Esophagus (tissue), 2 donors: ENCODE measurements around the gene LPCAT1. TPM values are rescaled to one million over a fixed set of nuclear protein-coding genes. Genes with fewer than 3 reads are reported as not detected.
"Not testable (repeated sequence)": the region's sequence is repeated elsewhere in the genome, so short reads cannot be mapped to it uniquely, and the experiment has no call there.

ENCODE experiments used
- H3K27ac ChIP-seq, 2 donors: one replicate each; pipeline ENCODE4 v1.5.1; 2013; ENCODE audit warnings: low read depth in 2 of 2, mild to moderate bottlenecking in 2 of 2, inconsistent platforms in 1 of 2, low read length in 1 of 2, moderate library complexity in 1 of 2
- H3K27me3 ChIP-seq, 2 donors: one replicate each; pipeline ENCODE4 v1.6.1; 2013; ENCODE audit warnings: low read length in 2 of 2, control low read depth in 1 of 2, mild to moderate bottlenecking in 1 of 2; ENCODE audit not compliant: insufficient read depth in 2 of 2, control insufficient read depth in 1 of 2
- H3K36me3 ChIP-seq, 2 donors: one replicate each; pipeline ENCODE4 v1.6.1; 2013; ENCODE audit warnings: low read length in 1 of 2; ENCODE audit not compliant: control insufficient read depth in 2 of 2, insufficient read depth in 2 of 2
- H3K4me1 ChIP-seq, 2 donors: one replicate each; pipeline ENCODE4 v1.6.1; 2013; ENCODE audit warnings: low read length in 1 of 2; ENCODE audit not compliant: control insufficient read depth in 2 of 2, insufficient read depth in 2 of 2
- H3K4me3 ChIP-seq, 2 donors: one replicate each; pipeline ENCODE4 v1.5.1; 2013; ENCODE audit warnings: low read length in 2 of 2, mild to moderate bottlenecking in 2 of 2, low read depth in 1 of 2, moderate library complexity in 1 of 2
- H3K9me3 ChIP-seq, 2 donors: one replicate each; pipeline ENCODE4 v1.6.1; 2013; ENCODE audit warnings: mild to moderate bottlenecking in 2 of 2, low read depth in 1 of 2, low read length in 1 of 2, moderate library complexity in 1 of 2; ENCODE audit not compliant: control insufficient read depth in 2 of 2, insufficient read depth in 1 of 2
- WGBS, 2 donors: extraction: QIAGEN DNeasy Blood & Tissue Kit; methylation state at CpG; one replicate each; pipeline ENCODE4 v1.1.7; 2013; 5-methylcytosine and 5-hydroxymethylcytosine counted together
- polyA plus RNA-seq, 2 donors: library from polyadenylated mRNA; stranded (reverse); fragments of 200-250 nt; gene quantifications; one replicate each; pipeline ENCODE4 v1.2.3, GENCODE V29; 2013
- donor health status: healthy with polysubstance abuse.
- donor health status: Bipolar disorder and iron deficiency.

The LPCAT1 gene
- polyA plus RNA-seq, 2 donors: 5.0 to 6.3 TPM

GRCh38 chr5:1515921-1516571 is 7.7 kb downstream of the LPCAT1 start:
- H3K27me3 ChIP-seq: no peaks in the 10 kb centered on the region
- H3K27ac ChIP-seq: no peak overlapping the region
- H3K4me3 ChIP-seq: no peak overlapping the region
- peaks cover 0 to 10% of the 10 kb centered on the region in 2 donors for H3K36me3 ChIP-seq
- H3K4me1 ChIP-seq: peaks cover 0 to 10% of the 10 kb centered on the region in 2 donors
- WGBS, 2 donors: 80 to 85% methylated on average over 8 of the region's 8 CpGs
- no peaks in the 10 kb centered on the region for H3K9me3 ChIP-seq

- Histone ChIP-seq H3K4me1 (peaks cover 0 to 10% of the 10 kb centered on the region in 2 donors), H3K27ac (no peak overlapping the region), H3K36me3 (peaks cover 0 to 16% of the 10 kb centered on the region in 2 donors), H3K9me3 (no peaks in the 10 kb centered on the region), H3K4me3 (no peak overlapping the region), H3K27me3 (no peaks in the 10 kb centered on the region)
- WGBS, 2 donors: 83 to 92% methylated on average over 10 to 11 of the region's 11 CpGs
Observed at GRCh38 chr5:1515311-1515920, 8.3 kb downstream of the LPCAT1 start.

GRCh38 chr5:1514819-1515310 is 8.9 kb downstream of the LPCAT1 start:
- WGBS, 2 donors: 82 to 88% methylated on average over 11 of the region's 11 CpGs
- peaks cover 0 to 16% of the 10 kb centered on the region in 2 donors for H3K36me3 ChIP-seq
- H3K9me3 ChIP-seq, H3K27ac ChIP-seq, H3K27me3 ChIP-seq, H3K4me3 ChIP-seq, H3K4me1 ChIP-seq: not testable (repeated sequence)

- Histone ChIP-seq H3K27ac (no peak overlapping the region), H3K36me3 (peaks cover 0 to 14% of the 10 kb centered on the region in 2 donors), H3K4me1 (peaks cover 0 to 10% of the 10 kb centered on the region in 2 donors), H3K27me3 (no peaks in the 10 kb centered on the region), H3K4me3 (no peak overlapping the region), H3K9me3 (no peaks in the 10 kb centered on the region)
- WGBS, 2 donors: 89% methylated on average over 28 to 30 of the region's 30 CpGs
Observed at GRCh38 chr5:1514027-1514818, 9.5 kb downstream of the LPCAT1 start.

- Histone ChIP-seq H3K4me1 (peaks cover 0 to 10% of the 10 kb centered on the region in 2 donors), H3K27ac (no peak overlapping the region), H3K27me3 (no peaks in the 10 kb centered on the region), H3K9me3 (no peaks in the 10 kb centered on the region), H3K4me3 (no peak overlapping the region), H3K36me3 (peaks cover 0 to 14% of the 10 kb centered on the region in 2 donors)
- WGBS, 2 donors: 79 to 80% methylated on average over 26 of the region's 26 CpGs
Observed at GRCh38 chr5:1513326-1514026, 10.3 kb downstream of the LPCAT1 start.

GRCh38 chr5:1512541-1513291 is 11.0 kb downstream of the LPCAT1 start:
- peaks cover 0 to 10% of the 10 kb centered on the region in 2 donors for H3K4me1 ChIP-seq
- H3K27me3 ChIP-seq: no peaks in the 10 kb centered on the region
- no peak overlapping the region for H3K27ac ChIP-seq
- H3K36me3 ChIP-seq: peaks cover 0 to 11% of the 10 kb centered on the region in 2 donors
- no peak overlapping the region for H3K4me3 ChIP-seq
- WGBS, 2 donors: 89 to 92% methylated on average over 24 to 25 of the region's 25 CpGs
- no peaks in the 10 kb centered on the region for H3K9me3 ChIP-seq

- 81 to 88% methylated on average over 21 of the region's 21 CpGs for WGBS, 2 donors
- Histone ChIP-seq H3K36me3 (peaks cover 0 to 10% of the 10 kb centered on the region in 2 donors), H3K4me1 (peaks cover 0 to 6% of the 10 kb centered on the region in 2 donors), H3K27me3 (no peaks in the 10 kb centered on the region), H3K27ac (no peak overlapping the region), H3K9me3 (no peaks in the 10 kb centered on the region), H3K4me3 (no peak overlapping the region)
Observed at GRCh38 chr5:1511651-1512540, 11.9 kb downstream of the LPCAT1 start.

GRCh38 chr5:1511048-1511447 is 12.7 kb downstream of the LPCAT1 start:
- H3K4me1 ChIP-seq: peaks cover 0 to 7% of the 10 kb centered on the region in 2 donors
- H3K9me3 ChIP-seq: no peaks in the 10 kb centered on the region
- no peak overlapping the region for H3K4me3 ChIP-seq
- peaks cover 0 to 10% of the 10 kb centered on the region in 2 donors for H3K36me3 ChIP-seq
- WGBS, 2 donors: 92 to 93% methylated on average over 20 of the region's 20 CpGs
- no peaks in the 10 kb centered on the region for H3K27me3 ChIP-seq
- H3K27ac ChIP-seq: no peak overlapping the region
